ENCODE data around the gene CD163L1. TPM values are rescaled to one million over a fixed set of nuclear protein-coding genes. Genes with fewer than 3 reads are reported as not detected.
A peak's percentile ranks its signal among the peaks of the same experiment; 100 is the strongest.

Gene CD163L1
- total and polyA plus RNA-seq, 9 of the 15 experiments (the other 6 are each of a cell fraction or from before 2014, with no cell fraction given), result 0.54 to 9.2 (median 2.0) TPM

GRCh38 chr12:7439579-7440505 lies 4.1 kb downstream of the CD163L1 start (continued):
- TF ChIP-seq, protein P1, sequence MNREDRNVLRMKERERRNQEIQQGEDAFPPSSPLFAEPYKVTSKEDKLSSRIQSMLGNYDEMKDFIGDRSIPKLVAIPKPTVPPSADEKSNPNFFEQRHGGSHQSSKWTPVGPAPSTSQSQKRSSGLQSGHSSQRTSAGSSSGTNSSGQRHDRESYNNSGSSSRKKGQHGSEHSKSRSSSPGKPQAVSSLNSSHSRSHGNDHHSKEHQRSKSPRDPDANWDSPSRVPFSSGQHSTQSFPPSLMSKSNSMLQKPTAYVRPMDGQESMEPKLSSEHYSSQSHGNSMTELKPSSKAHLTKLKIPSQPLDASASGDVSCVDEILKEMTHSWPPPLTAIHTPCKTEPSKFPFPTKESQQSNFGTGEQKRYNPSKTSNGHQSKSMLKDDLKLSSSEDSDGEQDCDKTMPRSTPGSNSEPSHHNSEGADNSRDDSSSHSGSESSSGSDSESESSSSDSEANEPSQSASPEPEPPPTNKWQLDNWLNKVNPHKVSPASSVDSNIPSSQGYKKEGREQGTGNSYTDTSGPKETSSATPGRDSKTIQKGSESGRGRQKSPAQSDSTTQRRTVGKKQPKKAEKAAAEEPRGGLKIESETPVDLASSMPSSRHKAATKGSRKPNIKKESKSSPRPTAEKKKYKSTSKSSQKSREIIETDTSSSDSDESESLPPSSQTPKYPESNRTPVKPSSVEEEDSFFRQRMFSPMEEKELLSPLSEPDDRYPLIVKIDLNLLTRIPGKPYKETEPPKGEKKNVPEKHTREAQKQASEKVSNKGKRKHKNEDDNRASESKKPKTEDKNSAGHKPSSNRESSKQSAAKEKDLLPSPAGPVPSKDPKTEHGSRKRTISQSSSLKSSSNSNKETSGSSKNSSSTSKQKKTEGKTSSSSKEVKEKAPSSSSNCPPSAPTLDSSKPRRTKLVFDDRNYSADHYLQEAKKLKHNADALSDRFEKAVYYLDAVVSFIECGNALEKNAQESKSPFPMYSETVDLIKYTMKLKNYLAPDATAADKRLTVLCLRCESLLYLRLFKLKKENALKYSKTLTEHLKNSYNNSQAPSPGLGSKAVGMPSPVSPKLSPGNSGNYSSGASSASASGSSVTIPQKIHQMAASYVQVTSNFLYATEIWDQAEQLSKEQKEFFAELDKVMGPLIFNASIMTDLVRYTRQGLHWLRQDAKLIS (CRISPR knock-in tag; IDR thresholded peaks at IDR 0.05), result no peak
- TF ChIP-seq SMARCB1 (IDR thresholded peaks at IDR 0.05; ENCODE audit: insufficient read length, low read depth) (no peak), RCOR1 (IDR thresholded peaks at IDR 0.05; ENCODE audit: borderline replicate concordance in 1 of 2, low read depth in 2 of 2, low read length in 2 of 2) (0 out of 4 replicates have a peak, but pooled peaks of 1 of the 2 experiments have one; percentile 13), EP400 (IDR thresholded peaks at IDR 0.05) (peak; percentile 69), YY1 (IDR thresholded peaks at IDR 0.05; ENCODE audit: borderline replicate concordance in 1 of 3, control insufficient read depth in 1 of 3, extremely low read depth in 1 of 3, insufficient read depth in 3 of 3, insufficient read length in 1 of 3, insufficient replicate concordance in 2 of 3, low read depth in 1 of 3, low read length in 2 of 3) (peak; percentile 9 to 62 (median 42)), POLR2H (tag; IDR thresholded peaks at IDR 0.05; ENCODE audit: low read depth) (peak; percentile 76), ZNF212 (CRISPR knock-in tag; IDR thresholded peaks at IDR 0.05) (no peak), ILK (tag; IDR thresholded peaks at IDR 0.05; ENCODE audit: borderline replicate concordance, low read depth) (no peak), STAT5B (CRISPR knock-in tag; IDR thresholded peaks at IDR 0.05) (no peak), GABPA (tag; conservative IDR thresholded peaks at IDR 0.05; ENCODE audit: low read depth) (peak; percentile 92), SP1 (CRISPR knock-in tag; IDR thresholded peaks at IDR 0.05) (peak; percentile 56; the same call in 1 of the 2 replicates), ATF7 (IDR thresholded peaks at IDR 0.05) (peak; percentile 67; the same call in 1 of the 2 replicates), HNRNPLL (IDR thresholded peaks at IDR 0.05; ENCODE audit: low read depth, low read length, poor library complexity, severe bottlenecking) (peak; percentile 95), HNRNPUL1 (IDR thresholded peaks at IDR 0.05; ENCODE audit: low read length) (no peak), KDM5B (IDR thresholded peaks at IDR 0.05; ENCODE audit: insufficient replicate concordance, low read depth, low read length) (peak; percentile 58), BHLHE40 (IDR thresholded peaks at IDR 0.05; ENCODE audit: low read length) (no peak)
- TF ChIP-seq, protein P2, sequence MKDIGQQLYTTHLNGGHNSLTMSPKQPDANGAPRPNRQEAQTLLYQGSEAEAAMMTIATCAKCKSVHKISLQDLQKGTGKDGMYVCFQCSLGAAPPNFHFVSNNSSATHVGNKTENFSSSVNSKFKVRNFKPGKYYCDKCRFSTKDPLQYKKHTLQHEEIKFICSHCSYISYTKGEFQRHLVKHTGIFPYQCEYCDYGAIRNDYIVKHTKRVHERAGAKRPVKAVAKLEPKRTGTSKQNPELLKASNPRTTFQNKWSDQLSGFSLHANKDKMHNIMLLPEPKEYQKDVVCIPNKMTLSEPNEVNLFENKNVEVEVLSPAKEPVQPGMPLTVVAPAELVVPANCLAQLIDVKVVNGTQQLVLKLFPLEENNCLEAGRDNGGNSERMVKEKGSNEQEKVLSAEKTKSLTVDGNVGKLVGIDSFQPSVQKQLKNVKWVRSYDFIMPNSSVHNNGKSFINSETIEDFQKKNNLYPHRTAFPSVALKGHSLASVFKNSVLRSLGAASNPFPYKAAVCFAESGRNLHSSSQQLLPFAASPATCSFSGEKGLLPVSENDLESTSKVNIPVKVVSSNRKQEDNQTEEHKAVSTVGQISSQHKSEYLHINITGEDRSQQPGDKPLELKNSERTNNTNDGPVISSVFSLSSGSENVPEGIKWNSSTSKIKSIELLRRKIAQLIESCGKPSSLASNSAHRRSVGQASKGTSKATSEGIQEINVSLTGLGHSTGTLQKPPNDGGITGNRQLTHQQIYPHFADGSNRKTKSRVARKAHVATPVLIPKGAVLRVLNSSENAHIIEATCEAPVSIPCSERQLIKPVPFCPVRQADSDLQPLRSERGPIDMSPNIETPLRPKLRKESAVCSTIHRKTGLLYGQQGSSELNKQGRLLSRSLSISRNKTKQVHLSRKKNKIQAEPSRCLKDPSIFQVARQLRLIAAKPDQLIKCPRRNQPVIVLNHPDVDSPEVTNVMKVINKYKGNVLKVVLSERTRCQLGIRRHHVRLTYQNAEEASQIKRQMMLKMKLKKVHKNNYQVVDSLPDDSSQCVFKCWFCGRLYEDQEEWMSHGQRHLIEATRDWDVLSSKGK (CRISPR knock-in tag; IDR thresholded peaks at IDR 0.05), result no peak

Measured in K562 (cell line).